BE2C (cell line): ENCODE results near the gene NRL.

Source experiments
- DNase-seq: peaks from one replicate; pipeline ENCODE4 v3.0.0-alpha.2; 2020
- H3K27me3 ChIP-seq: fragments of 250-450 bp; sonication (Bioruptor Pico); 2 replicates; pipeline ENCODE4 v1.5.1; 2020; ENCODE audit warnings: mild to moderate bottlenecking
- H3K36me3 ChIP-seq: fragments of 250-450 bp; sonication (Bioruptor Pico); 2 replicates; pipeline ENCODE4 v1.5.1; 2020; ENCODE audit warnings: mild to moderate bottlenecking
- H3K4me1 ChIP-seq: fragments of 250-450 bp; sonication (Bioruptor Pico); 2 replicates; pipeline ENCODE4 v1.5.1; 2020
- H3K4me3 ChIP-seq: 2 replicates; pipeline ENCODE4 v1.5.1; 2011; ENCODE audit warnings: low read depth, low read length
- H3K9me3 ChIP-seq: fragments of 250-450 bp; sonication (Bioruptor Pico); 2 replicates; pipeline ENCODE4 v1.5.1; 2020
- CTCF ChIP-seq: IDR thresholded peaks from 2 replicates; pipeline ENCODE4 v1.5.1; 2012; ENCODE audit warnings: mild to moderate bottlenecking, low read depth, low read length

The NRL gene

GRCh38 chr14:24068711-24069410, 45.9 kb downstream of the NRL start:
- no peaks in the 10 kb centered on the region for H3K4me1 ChIP-seq
- H3K27me3 ChIP-seq, result no peaks in the 10 kb centered on the region
- DNase-seq, result no peak
- H3K9me3 ChIP-seq, result no peaks in the 10 kb centered on the region
- no peak for TF ChIP-seq CTCF
- H3K36me3 ChIP-seq, result no peaks in the 10 kb centered on the region
- no peak overlapping the region for H3K4me3 ChIP-seq

- H3K27me3 ChIP-seq, result no peaks in the 10 kb centered on the region
- H3K9me3 ChIP-seq, result no peaks in the 10 kb centered on the region
- TF ChIP-seq CTCF, result no peak
- DNase-seq, result no peak
- H3K4me1 ChIP-seq, result no peaks in the 10 kb centered on the region
- H3K36me3 ChIP-seq, result no peaks in the 10 kb centered on the region
- H3K4me3 ChIP-seq, result no peak overlapping the region
Measured at GRCh38 chr14:24067133-24068082, 47.3 kb downstream of the NRL start.

DNA sequence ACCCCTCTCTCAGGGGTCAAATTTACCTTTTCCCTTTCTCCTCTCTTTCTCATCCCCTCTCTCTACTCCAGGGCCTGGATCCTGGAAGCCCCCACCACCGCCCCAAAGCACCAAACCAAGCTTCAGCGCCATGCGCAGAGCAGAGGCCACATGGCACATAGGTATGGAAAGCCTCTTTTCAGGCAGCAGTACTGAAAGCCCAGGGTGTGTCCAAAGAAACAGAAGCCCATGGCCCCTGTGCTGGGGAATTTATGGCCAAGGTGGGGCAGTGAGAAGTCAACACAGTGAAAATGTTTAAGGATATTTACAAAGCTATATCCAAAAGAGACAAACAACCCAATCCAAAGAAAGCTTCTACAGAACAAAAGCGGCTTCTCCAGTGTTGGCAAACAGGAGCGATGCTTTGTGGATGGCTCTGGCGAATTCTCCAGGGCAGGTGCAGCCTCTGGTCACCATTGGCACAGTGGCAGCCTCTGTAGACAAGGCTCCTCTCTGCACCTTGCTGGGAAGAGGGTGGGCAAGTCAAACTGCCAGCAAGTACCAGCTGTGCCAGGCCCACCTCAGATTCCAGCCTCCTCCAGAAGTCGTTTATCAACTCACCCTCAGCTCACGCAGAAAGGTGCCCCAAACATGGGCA, 48.1 kb downstream of the NRL start:
- no peaks in the 10 kb centered on the region for H3K27me3 ChIP-seq
- no peaks in the 10 kb centered on the region for H3K9me3 ChIP-seq
- no peaks in the 10 kb centered on the region for H3K4me1 ChIP-seq
- DNase-seq, result no peak
- no peaks in the 10 kb centered on the region for H3K36me3 ChIP-seq
- no peak for TF ChIP-seq CTCF
- H3K4me3 ChIP-seq, result no peak overlapping the region

- no peaks in the 10 kb centered on the region for H3K4me1 ChIP-seq
- TF ChIP-seq CTCF, result no peak
- H3K27me3 ChIP-seq, result no peaks in the 10 kb centered on the region
Measured at GRCh38 chr14:24065408-24065807, 49.3 kb downstream of the NRL start.

DNA sequence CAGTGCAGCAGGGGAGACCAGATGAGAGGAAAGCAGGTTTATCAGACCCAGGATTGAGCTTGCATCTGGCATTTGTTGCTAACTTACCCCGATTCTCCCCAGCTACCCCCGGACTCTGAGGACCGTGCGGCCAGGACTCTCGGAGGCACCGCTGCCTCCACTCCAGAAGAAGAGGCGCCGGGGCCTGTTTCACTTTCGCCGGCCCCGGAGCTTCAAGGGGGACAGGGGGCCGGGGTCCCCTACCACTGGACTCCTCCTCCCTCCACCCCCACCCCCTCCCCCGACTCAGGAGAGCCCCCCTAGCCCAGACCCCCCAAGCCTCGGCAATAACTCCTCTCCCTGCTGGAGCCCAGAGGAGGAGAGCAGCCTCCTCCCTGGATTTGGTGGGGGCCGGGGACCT, 49.9 kb downstream of the NRL start:
- Histone ChIP-seq H3K4me1 (no peaks in the 10 kb centered on the region), H3K36me3 (no peaks in the 10 kb centered on the region), H3K27me3 (no peaks in the 10 kb centered on the region), H3K9me3 (no peaks in the 10 kb centered on the region), H3K4me3 (no peak overlapping the region)
- no peak for TF ChIP-seq CTCF
- DNase-seq, result no peak

More at GRCh38 chr14:24065408-24065807, 49.3 kb downstream of the NRL start:
- Histone ChIP-seq H3K9me3 (no peaks in the 10 kb centered on the region), H3K36me3 (no peaks in the 10 kb centered on the region), H3K4me3 (no peak overlapping the region)
- DNase-seq, result no peak
